Adrenal gland (tissue), 12 donors: Measurements from ENCODE around the gene BLM. TPM values are rescaled to one million over a fixed set of nuclear protein-coding genes. Genes with fewer than 3 reads are reported as not detected.

Source experiments
- DNase-seq, 7 donors: peaks; one replicate each; pipeline ENCODE4 v3.0.0-alpha.2; 2019 to 2020
- H3K27ac ChIP-seq, 5 donors: fragments of 200-600 bp; sonication (generic) in 4 of 5; 1 replicate in 3 of 5; 2 replicates in 2 of 5; pipeline versions ENCODE4 v1.5.1 to v1.8.0; 2016 to 2020; ENCODE audit warnings: mild to moderate bottlenecking in 1 of 5
- H3K27me3 ChIP-seq: fragments of 200-600 bp; 2 replicates; pipeline ENCODE4 v1.8.0; 2021
- H3K36me3 ChIP-seq, 2 donors: fragments of 200-600 bp; replicated peaks in 1 of 2; 1 replicate in 1 of 2; 2 replicates in 1 of 2; pipeline versions ENCODE4 v1.5.1 to v1.8.0; 2018 to 2022
- H3K4me1 ChIP-seq, 2 donors: fragments of 200-600 bp; replicated peaks in 1 of 2; 1 replicate in 1 of 2; 2 replicates in 1 of 2; pipeline versions ENCODE4 v1.5.1 to v1.8.0; 2018 to 2021
- H3K4me3 ChIP-seq, 4 donors: fragments of 200-600 bp; sonication (generic) in 3 of 4; one replicate each; pipeline ENCODE4 v1.5.1; 2016 to 2018
- H3K9me3 ChIP-seq, 3 donors: fragments of 200-600 bp; sonication (generic) in 1 of 3; replicated peaks in 1 of 3; 1 replicate in 2 of 3; 2 replicates in 1 of 3; pipeline versions ENCODE4 v1.5.1 to v1.8.0; 2016 to 2021
- POLR2A ChIP-seq, 2 donors: fragments of 450-650 bp; IDR thresholded peaks; one replicate each; pipeline ENCODE4 v1.6.1; 2017; ENCODE audit warnings: antibody characterized with exemption in 2 of 2, mild to moderate bottlenecking in 2 of 2, moderate library complexity in 1 of 2
- WGBS, 4 donors: extraction: QIAGEN DNeasy Blood & Tissue Kit in 2 of 4; methylation state at CpG; one replicate each; pipeline versions ENCODE4 v1.1.5 to v1.1.7; 2013 to 2017; 5-methylcytosine and 5-hydroxymethylcytosine counted together
- intact Hi-C, 2 donors: fragments of 100-400 bp; cut with DNase I; formaldehyde crosslinking; loops; one replicate each; pipeline versions ENCODE4 v1.14.1 to v1.15.0; 2022 to 2023
- polyA plus RNA-seq, 3 donors: library from polyadenylated mRNA; stranded (reverse); fragments of 200-250 nt in 2 of 3; fragments of 350-450 nt in 1 of 3; fragmentation: Illumina TruSeq in 1 of 3; extraction: RNeasy Lipid Tissue Mini Kit (QIAGEN cat#74804) in 1 of 3; gene quantifications; one replicate each; pipeline ENCODE4 v1.2.3, GENCODE V29; 2013 to 2014
- total RNA-seq, 9 donors: library from RNA; depleted of rRNA in 4 of 9; stranded (reverse); fragments of >200 nt in 4 of 9; fragments of 120-200 nt in 1 of 9; fragmentation: NEBNext Ultra II Directional in 1 of 9; extraction: Animal tissue kit (Norgen Biotek cat#: 25700) in 1 of 9; gene quantifications; one replicate each; pipeline versions ENCODE4 v1.1.0 to v1.2.4, GENCODE V29; 2013 to 2023
- TF ChIP-seq, protein P1 (sequence below), 6 experiments: fragments of 450-650 bp in 4 of 6; fragments of 200-600 bp in 2 of 6; sonication (generic) in 1 of 6; IDR thresholded peaks; 1 replicate in 5 of 6; 2 replicates in 1 of 6; pipeline versions ENCODE4 v1.5.1 to v1.8.0; 2016 to 2021; ENCODE audit warnings: antibody characterized with exemption in 6 of 6, mild to moderate bottlenecking in 2 of 6, moderate library complexity in 1 of 6
- donor health status: healthy with polysubstance abuse.
- donor health status: Bipolar disorder and iron deficiency.
- donor health status: DM: yes; HTN: yes; CAD: no.
- donor health status: DM: no; HTN: no; CAD: no.
- donor health status: DM: no; HTN: no; CAD: no.
- donor health status: DM: yes; HTN: yes; CAD: no.

The BLM gene
- total and polyA plus RNA-seq, 12 donors: 0.24 to 6.8 (median 1.3) TPM

DNA sequence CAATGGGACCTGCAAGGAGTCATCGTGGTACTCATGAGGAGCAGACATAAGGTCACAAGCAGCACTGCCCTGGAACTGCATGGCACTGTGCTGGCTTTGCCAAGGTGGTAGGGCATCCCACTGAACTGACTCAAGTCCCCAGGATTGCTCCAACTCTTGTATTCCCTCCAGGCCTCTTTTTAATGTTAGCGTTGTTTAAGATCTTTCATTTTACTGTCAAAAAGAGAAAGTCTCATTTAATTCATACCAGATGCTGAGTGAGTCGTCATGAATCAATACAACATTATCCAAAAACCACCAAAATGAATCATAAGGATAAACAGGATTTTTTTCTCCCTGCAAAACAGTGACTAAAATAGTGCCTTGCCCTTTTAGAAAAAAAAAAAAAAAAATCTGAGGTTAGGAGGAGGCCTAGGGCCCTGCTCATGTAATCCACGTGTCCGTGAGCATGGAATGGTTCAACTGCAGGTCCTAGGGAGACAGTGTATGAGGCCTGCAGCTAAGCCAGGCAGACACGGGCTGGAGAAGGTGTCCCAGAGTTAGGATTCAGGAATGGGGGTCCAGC lies 36.7 kb upstream of the BLM start:
- TF ChIP-seq POLR2A (IDR thresholded peaks at IDR 0.05): no peak
- TF ChIP-seq, protein P1, sequence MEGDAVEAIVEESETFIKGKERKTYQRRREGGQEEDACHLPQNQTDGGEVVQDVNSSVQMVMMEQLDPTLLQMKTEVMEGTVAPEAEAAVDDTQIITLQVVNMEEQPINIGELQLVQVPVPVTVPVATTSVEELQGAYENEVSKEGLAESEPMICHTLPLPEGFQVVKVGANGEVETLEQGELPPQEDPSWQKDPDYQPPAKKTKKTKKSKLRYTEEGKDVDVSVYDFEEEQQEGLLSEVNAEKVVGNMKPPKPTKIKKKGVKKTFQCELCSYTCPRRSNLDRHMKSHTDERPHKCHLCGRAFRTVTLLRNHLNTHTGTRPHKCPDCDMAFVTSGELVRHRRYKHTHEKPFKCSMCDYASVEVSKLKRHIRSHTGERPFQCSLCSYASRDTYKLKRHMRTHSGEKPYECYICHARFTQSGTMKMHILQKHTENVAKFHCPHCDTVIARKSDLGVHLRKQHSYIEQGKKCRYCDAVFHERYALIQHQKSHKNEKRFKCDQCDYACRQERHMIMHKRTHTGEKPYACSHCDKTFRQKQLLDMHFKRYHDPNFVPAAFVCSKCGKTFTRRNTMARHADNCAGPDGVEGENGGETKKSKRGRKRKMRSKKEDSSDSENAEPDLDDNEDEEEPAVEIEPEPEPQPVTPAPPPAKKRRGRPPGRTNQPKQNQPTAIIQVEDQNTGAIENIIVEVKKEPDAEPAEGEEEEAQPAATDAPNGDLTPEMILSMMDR (IDR thresholded peaks at IDR 0.05): no peak
- no peaks in the 10 kb centered on the region for H3K9me3 ChIP-seq
- 31 to 48% (median 34%) methylated on average over 6 of the region's 6 CpGs for WGBS, 4 donors
- no peaks in the 10 kb centered on the region for H3K36me3 ChIP-seq
- DNase-seq: peak in 5 of 7 donors; percentile 47 to 61 (median 53)
- peaks cover 0 to 13% of the 10 kb centered on the region in 2 donors for H3K4me1 ChIP-seq
- no peaks in the 10 kb centered on the region for H3K27me3 ChIP-seq
- intact Hi-C loops: no loop called here
- H3K27ac ChIP-seq: peak overlapping the region in 3 of 5 donors; percentile 45 to 83 (median 71)
- H3K4me3 ChIP-seq: no peak overlapping the region

DNA sequence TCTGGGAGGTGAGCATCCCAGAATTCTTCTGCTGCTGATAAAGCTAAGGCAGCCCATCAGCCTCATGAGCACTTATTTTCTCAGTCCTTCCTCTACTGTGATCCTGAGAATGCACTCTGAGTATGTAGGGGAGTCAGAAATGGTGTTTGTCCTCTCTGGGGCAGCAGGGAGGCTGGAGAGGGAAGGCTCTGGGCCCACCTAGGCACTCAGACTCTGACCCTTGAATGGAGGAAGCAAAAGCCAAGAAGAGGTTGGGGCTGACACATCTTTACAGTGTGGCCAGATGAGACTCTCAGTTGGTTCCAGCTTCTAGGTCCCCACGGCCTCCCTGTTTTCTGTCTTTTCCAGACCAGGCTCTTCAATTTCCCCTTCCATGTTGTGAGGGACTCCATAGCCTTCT lies 36.1 kb upstream of the BLM start:
- WGBS, 4 donors: 95 to 100% (median 100%) methylated on average over 1 of the region's 1 CpG; no CpG with 5 or more reads in 1 of the 4 donors
- Histone ChIP-seq H3K9me3 (no peaks in the 10 kb centered on the region), H3K4me3 (no peak overlapping the region), H3K36me3 (no peaks in the 10 kb centered on the region), H3K27me3 (no peaks in the 10 kb centered on the region), H3K4me1 (peaks cover 0 to 13% of the 10 kb centered on the region in 2 donors), H3K27ac (peak overlapping the region in 3 of 5 donors; percentile 45 to 83 (median 71))
- intact Hi-C loops: no loop called here
- no peak for DNase-seq
- TF ChIP-seq, protein P1 (IDR thresholded peaks at IDR 0.05): no peak
- no peak for TF ChIP-seq POLR2A (IDR thresholded peaks at IDR 0.05)

DNA sequence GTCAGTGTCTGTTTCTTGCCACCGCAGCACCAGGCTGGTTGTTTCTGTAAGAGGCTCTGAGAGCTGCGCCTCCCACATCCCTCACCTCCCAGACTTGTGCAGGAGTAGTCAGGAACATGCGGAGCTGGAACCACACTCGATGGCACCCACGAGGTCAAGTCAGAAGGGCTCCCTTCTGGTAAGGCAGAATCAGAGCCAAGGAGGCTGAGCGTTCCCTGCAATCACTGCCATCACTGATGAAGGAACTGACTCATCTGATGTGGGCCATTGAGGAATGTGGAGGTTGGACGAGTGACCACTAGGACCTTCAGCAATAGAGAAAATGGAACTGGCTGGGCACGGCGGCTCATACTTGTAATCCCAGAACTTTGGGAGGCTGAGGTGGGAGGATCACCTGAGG lies 35.7 kb upstream of the BLM start:
- intact Hi-C loops: no loop called here
- TF ChIP-seq POLR2A (IDR thresholded peaks at IDR 0.05): no peak
- TF ChIP-seq, protein P1 (IDR thresholded peaks at IDR 0.05): no peak
- 79 to 94% (median 84%) methylated on average over 8 to 9 of the region's 9 CpGs for WGBS, 4 donors
- H3K4me1 ChIP-seq: peaks cover 0 to 13% of the 10 kb centered on the region in 2 donors
- peak overlapping the region in 3 of 5 donors; percentile 45 to 83 (median 71) for H3K27ac ChIP-seq
- H3K27me3 ChIP-seq: no peaks in the 10 kb centered on the region
- H3K36me3 ChIP-seq: no peaks in the 10 kb centered on the region
- no peak for DNase-seq
- no peak overlapping the region for H3K4me3 ChIP-seq
- no peaks in the 10 kb centered on the region for H3K9me3 ChIP-seq

DNA sequence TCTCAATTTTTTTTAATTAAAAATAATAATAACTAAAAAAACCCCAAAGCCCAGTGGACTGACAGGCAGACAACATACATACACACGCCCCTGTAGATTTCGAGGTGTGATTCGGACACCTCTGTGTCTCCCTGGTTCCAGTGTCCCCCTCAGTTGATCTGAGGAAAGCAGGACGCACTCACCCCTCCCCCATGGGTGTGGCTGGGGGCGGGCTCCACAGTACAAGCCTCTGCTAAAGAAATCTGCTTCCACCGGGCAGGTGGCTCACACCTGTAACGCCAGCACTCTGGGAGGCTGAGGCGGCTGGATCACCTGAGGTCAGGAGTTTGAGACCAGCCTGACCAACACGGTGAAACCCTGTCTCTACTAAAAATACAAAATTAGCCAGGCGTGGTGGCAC lies 33.8 kb upstream of the BLM start:
- no peak for TF ChIP-seq POLR2A (IDR thresholded peaks at IDR 0.05)
- TF ChIP-seq, protein P1 (IDR thresholded peaks at IDR 0.05): no peak

More for the DNA sequence above, 33.8 kb upstream of the BLM start:
- DNase-seq: no peak
- no peak overlapping the region for H3K27ac ChIP-seq
- no peak overlapping the region for H3K4me3 ChIP-seq
- WGBS, 4 donors: 87 to 95% (median 88%) methylated on average over 7 to 10 of the region's 10 CpGs
- no peaks in the 10 kb centered on the region for H3K27me3 ChIP-seq
- peaks cover 0 to 13% of the 10 kb centered on the region in 2 donors for H3K4me1 ChIP-seq
- intact Hi-C loops: no loop called here
- no peaks in the 10 kb centered on the region for H3K36me3 ChIP-seq
- no peaks in the 10 kb centered on the region for H3K9me3 ChIP-seq
